ENCODE measurements around the gene CNGA4.

GRCh38 chr11:6200975-6201374, 37.9 kb upstream of the CNGA4 start:
- TF ChIP-seq CTCF (IDR thresholded peaks at IDR 0.05; ENCODE audit: poor library complexity, severe bottlenecking) (no peak), POLR2AphosphoS5 (IDR thresholded peaks at IDR 0.05) (no peak), REST (IDR thresholded peaks at IDR 0.05; ENCODE audit: borderline replicate concordance) (no peak)
